ENCODE results near the gene C19orf38.

GRCh38 chr19:10805065-10805757 lies 43.0 kb upstream of the C19orf38 start:
- TF ChIP-seq CTCF (IDR thresholded peaks at IDR 0.05): no peak
- TF ChIP-seq EZH2 (IDR thresholded peaks at IDR 0.05; ENCODE audit: borderline replicate concordance, insufficient read depth, low read depth, low read length, poor library complexity, severe bottlenecking): no peak
